Measurements from ENCODE around the gene DUSP14. TPM values are rescaled to one million over a fixed set of nuclear protein-coding genes. Genes with fewer than 3 reads are reported as not detected.

DUSP14 gene
- total RNA-seq, 3 donors from 2014 or later (not counting 1 experiment from before 2014, with no cell fraction given): 5.0 to 9.1 (median 5.3) TPM

- no peak overlapping the region for H3K4me3 ChIP-seq (ENCODE audit: low read length)
- TF ChIP-seq CTCF (IDR thresholded peaks at IDR 0.05): no peak
- no peaks in the 10 kb centered on the region for H3K9me3 Mint-ChIP-seq
- no peaks in the 10 kb centered on the region for H3K27me3 Mint-ChIP-seq (ENCODE audit: low read depth in 2 of 2)
- no peaks in the 10 kb centered on the region for H3K9me3 ChIP-seq (ENCODE audit: control insufficient read depth, insufficient read depth, low read length)
- H3K27me3 ChIP-seq (ENCODE audit: control insufficient read depth, insufficient read depth, low read length): no peaks in the 10 kb centered on the region
- DNase-seq (no peak), ATAC-seq (no peak)
- no peak overlapping the region for H3K27ac ChIP-seq (ENCODE audit: low read length)
- no peak overlapping the region for H3K27ac Mint-ChIP-seq
- H3K4me1 ChIP-seq (ENCODE audit: control insufficient read depth, insufficient read depth, low read length): peaks cover 11% of the 10 kb centered on the region
- H3K36me3 Mint-ChIP-seq: no peaks in the 10 kb centered on the region
- H3K36me3 ChIP-seq (ENCODE audit: control insufficient read depth, insufficient read depth, low read length): no peaks in the 10 kb centered on the region
- WGBS (ENCODE audit: insufficient coverage): 95% methylated on average over 3 of the region's 3 CpGs
- intact Hi-C loops (cut with micrococcal nuclease): no loop called here
- H3K4me3 Mint-ChIP-seq: no peak overlapping the region
- peaks cover 15 to 20% of the 10 kb centered on the region in 2 donors for H3K4me1 Mint-ChIP-seq
Measured at GRCh38 chr17:37494401-37494831, 4.7 kb downstream of the DUSP14 start.

- Mint-ChIP-seq H3K27me3 (ENCODE audit: low read depth in 2 of 2) (no peaks in the 10 kb centered on the region), H3K36me3 (no peaks in the 10 kb centered on the region), H3K4me3 (no peak overlapping the region), H3K27ac (no peak overlapping the region), H3K4me1 (peaks cover 14 to 20% of the 10 kb centered on the region in 2 donors), H3K9me3 (no peaks in the 10 kb centered on the region)
- Histone ChIP-seq H3K27ac (ENCODE audit: low read length) (no peak overlapping the region), H3K9me3 (ENCODE audit: control insufficient read depth, insufficient read depth, low read length) (no peaks in the 10 kb centered on the region), H3K27me3 (ENCODE audit: control insufficient read depth, insufficient read depth, low read length) (no peaks in the 10 kb centered on the region), H3K4me3 (ENCODE audit: low read length) (no peak overlapping the region), H3K4me1 (ENCODE audit: control insufficient read depth, insufficient read depth, low read length) (peaks cover 11% of the 10 kb centered on the region), H3K36me3 (ENCODE audit: control insufficient read depth, insufficient read depth, low read length) (no peaks in the 10 kb centered on the region)
- no peak for ATAC-seq
- intact Hi-C loops (cut with micrococcal nuclease): no loop called here
- 88% methylated on average over 8 of the region's 8 CpGs for WGBS (ENCODE audit: insufficient coverage)
- TF ChIP-seq CTCF (IDR thresholded peaks at IDR 0.05): no peak
- no peak for DNase-seq
Measured at GRCh38 chr17:37494971-37495370, 5.3 kb downstream of the DUSP14 start.

- H3K4me3 ChIP-seq (ENCODE audit: low read length): no peak overlapping the region
- H3K27ac Mint-ChIP-seq: no peak overlapping the region
- ATAC-seq: no peak
Measured at GRCh38 chr17:37500378-37500777, 10.7 kb downstream of the DUSP14 start.

More at GRCh38 chr17:37500378-37500777, 10.7 kb downstream of the DUSP14 start:
- no peaks in the 10 kb centered on the region for H3K9me3 Mint-ChIP-seq
- no peak overlapping the region for H3K4me3 Mint-ChIP-seq
- DNase-seq: no peak
- intact Hi-C loops (cut with micrococcal nuclease): no loop called here
- H3K4me1 ChIP-seq (ENCODE audit: control insufficient read depth, insufficient read depth, low read length): no peaks in the 10 kb centered on the region
- H3K9me3 ChIP-seq (ENCODE audit: control insufficient read depth, insufficient read depth, low read length): no peaks in the 10 kb centered on the region
- H3K4me1 Mint-ChIP-seq: no peaks in the 10 kb centered on the region
- H3K27ac ChIP-seq (ENCODE audit: low read length): no peak overlapping the region
- H3K36me3 ChIP-seq (ENCODE audit: control insufficient read depth, insufficient read depth, low read length): no peaks in the 10 kb centered on the region
- H3K27me3 Mint-ChIP-seq (ENCODE audit: low read depth in 2 of 2): no peaks in the 10 kb centered on the region
- H3K27me3 ChIP-seq (ENCODE audit: control insufficient read depth, insufficient read depth, low read length): no peaks in the 10 kb centered on the region
- TF ChIP-seq CTCF (IDR thresholded peaks at IDR 0.05): no peak
- no peaks in the 10 kb centered on the region for H3K36me3 Mint-ChIP-seq

Data from natural killer cell (primary cell).